Naive thymus-derived CD8-positive, alpha-beta T cell (primary cell): ENCODE data around the gene ARL4D. TPM values are rescaled to one million over a fixed set of nuclear protein-coding genes. Genes with fewer than 3 reads are reported as not detected.

Experiments
- ATAC-seq, 2 donors: fragments of 150-1000 bp; cut with Tn5 transposase in 1 of 2; sonication (Bioruptor Pico), chemical (Tn5 transposase) in 1 of 2; 1 replicate in 1 of 2; 2 replicates in 1 of 2; pipeline ENCODE4 v1.10.0; 2021; ENCODE audit warnings: mild to moderate bottlenecking in 2 of 2, moderate library complexity in 2 of 2
- POLR2A ChIA-PET: fragments of 350-600 bp; sonication (Branson Sonifier 250); formaldehyde crosslinking; loops from one replicate; lab custom pipeline; 2021; ENCODE audit warnings: antibody characterized with exemption; lab: Charles Lee
- DNase-seq, 10 donors: peaks; one replicate each; pipeline versions ENCODE4 v3.0.0 to v3.0.0-alpha.2; 2020 to 2022
- H3K27ac Mint-ChIP-seq, 10 donors: one replicate each; pipeline ENCODE4 v1.8.0; 2020 to 2022; ENCODE audit warnings: mild to moderate bottlenecking in 10 of 10, mixed read lengths in 10 of 10, moderate library complexity in 4 of 10, inconsistent platforms in 1 of 10
- H3K27me3 Mint-ChIP-seq, 5 donors: one replicate each; pipeline ENCODE4 v1.8.0; 2021 to 2022; ENCODE audit warnings: mixed read lengths in 5 of 5
- H3K36me3 Mint-ChIP-seq, 3 donors: one replicate each; pipeline ENCODE4 v1.8.0; 2020 to 2022; ENCODE audit warnings: mixed read lengths in 3 of 3, mild to moderate bottlenecking in 2 of 3, inconsistent platforms in 1 of 3
- H3K4me1 Mint-ChIP-seq, 4 donors: one replicate each; pipeline ENCODE4 v1.8.0; 2021 to 2022; ENCODE audit warnings: mixed read lengths in 4 of 4
- H3K4me3 Mint-ChIP-seq, 10 donors: one replicate each; pipeline ENCODE4 v1.8.0; 2020 to 2022; ENCODE audit warnings: mild to moderate bottlenecking in 10 of 10, mixed read lengths in 10 of 10, moderate library complexity in 6 of 10, inconsistent platforms in 1 of 10
- H3K9me3 Mint-ChIP-seq, 9 donors: one replicate each; pipeline ENCODE4 v1.8.0; 2020 to 2022; ENCODE audit warnings: mixed read lengths in 9 of 9, mild to moderate bottlenecking in 3 of 9, inconsistent platforms in 1 of 9, moderate library complexity in 1 of 9
- polyA plus RNA-seq, 3 donors: library from polyadenylated mRNA; unstranded; fragments of 300-500 nt; fragmentation: Illumina TruSeq; gene quantifications; one replicate each; pipeline ENCODE4 v1.2.3, GENCODE V29; 2021
- total RNA-seq, 8 experiments: library from RNA in 2 of 8; stranded (reverse) in 2 of 8; gene quantifications; one replicate each; pipeline ENCODE4 v1.2.3 and lab custom pipeline; 2021 to 2026

The ARL4D gene
- total and polyA plus RNA-seq, 5 experiments from 2014 or later = 1.1 to 3.2 (median 2.2) TPM

GRCh38 chr17:43399839-43400328 lies 1.1 kb downstream of the ARL4D start:
- Mint-ChIP-seq H3K27me3 (no peaks in the 10 kb centered on the region), H3K36me3 (no peaks in the 10 kb centered on the region), H3K4me3 (peak overlapping the region; percentile 90 to 98 (median 94)), H3K27ac (peak overlapping the region in 7 of 10 donors; percentile 9 to 97 (median 81)), H3K4me1 (peaks cover 18 to 45% (median 27%) of the 10 kb centered on the region in 4 donors), H3K9me3 (no peaks in the 10 kb centered on the region)
- DNase-seq (no peak), ATAC-seq (no peak)
- POLR2A ChIA-PET = interaction anchor here (0.5 to 4.1 kb wide), 10 partner anchors 8 to 415 kb away, joined by 3 to 43 read pairs (median 4); partner anchors contain the start of gene DHX8

- no peak for ATAC-seq
- Mint-ChIP-seq H3K4me1 (peaks cover 18 to 38% (median 27%) of the 10 kb centered on the region in 4 donors), H3K36me3 (no peaks in the 10 kb centered on the region), H3K27me3 (no peaks in the 10 kb centered on the region), H3K4me3 (peak overlapping the region; percentile 20 to 71 (median 58)), H3K27ac (peak overlapping the region in 9 of 10 donors; percentile 25 to 73 (median 46)), H3K9me3 (no peaks in the 10 kb centered on the region)
- DNase-seq = no peak
- POLR2A ChIA-PET = interaction anchor here (1.0 to 3.8 kb wide), 2 partner anchors 33 to 83 kb away, joined by 3 to 38 read pairs; partner anchors contain the start of gene DHX8
Measured at GRCh38 chr17:43400943-43401717, 2.3 kb downstream of the ARL4D start.

- no peaks in the 10 kb centered on the region for H3K27me3 Mint-ChIP-seq
- no peak for ATAC-seq
- H3K27ac Mint-ChIP-seq = peak overlapping the region in 1 of 10 donors; percentile 66
- peaks cover 18 to 33% (median 27%) of the 10 kb centered on the region in 4 donors for H3K4me1 Mint-ChIP-seq
- no peak for DNase-seq
- peak overlapping the region in 1 of 10 donors; percentile 10 for H3K4me3 Mint-ChIP-seq
- no peaks in the 10 kb centered on the region for H3K36me3 Mint-ChIP-seq
- POLR2A ChIA-PET = interaction anchor here (0.5 kb wide), 1 partner anchor 81 kb away, joined by 3 read pairs; no protein-coding TSS in a partner anchor
- no peaks in the 10 kb centered on the region for H3K9me3 Mint-ChIP-seq
Measured at GRCh38 chr17:43402078-43402477, 3.3 kb downstream of the ARL4D start.

GRCh38 chr17:43402567-43402966 lies 3.8 kb downstream of the ARL4D start:
- POLR2A ChIA-PET = no interaction called here
- Mint-ChIP-seq H3K27ac (peak overlapping the region in 1 of 10 donors; percentile 66), H3K27me3 (peaks cover 0 to 2% (median 0%) of the 10 kb centered on the region in 5 donors), H3K4me3 (no peak overlapping the region), H3K9me3 (no peaks in the 10 kb centered on the region), H3K36me3 (no peaks in the 10 kb centered on the region), H3K4me1 (peaks cover 16 to 29% (median 27%) of the 10 kb centered on the region in 4 donors)
- ATAC-seq = no peak
- DNase-seq = no peak

- peak overlapping the region in 1 of 10 donors; percentile 10 for H3K27ac Mint-ChIP-seq
- DNase-seq (no peak), ATAC-seq (no peak)
- no peaks in the 10 kb centered on the region for H3K9me3 Mint-ChIP-seq
- peaks cover 0 to 4% (median 2%) of the 10 kb centered on the region in 5 donors for H3K27me3 Mint-ChIP-seq
- POLR2A ChIA-PET = interaction anchor here (0.7 to 1.0 kb wide), 3 partner anchors 10 to 80 kb away, joined by 3 to 4 read pairs (median 4); partner anchors contain the start of gene DHX8
- peaks cover 11 to 23% (median 19%) of the 10 kb centered on the region in 4 donors for H3K4me1 Mint-ChIP-seq
- no peak overlapping the region for H3K4me3 Mint-ChIP-seq
- H3K36me3 Mint-ChIP-seq = no peaks in the 10 kb centered on the region
Measured at GRCh38 chr17:43403846-43404245, 5.1 kb downstream of the ARL4D start.

GRCh38 chr17:43405861-43406260 lies 7.1 kb downstream of the ARL4D start:
- POLR2A ChIA-PET = interaction anchor here (0.8 to 1.3 kb wide), 2 partner anchors 8 to 11 kb away, joined by 3 read pairs; no protein-coding TSS in a partner anchor
- no peaks in the 10 kb centered on the region for H3K36me3 Mint-ChIP-seq

GRCh38 chr17:43406676-43407645 lies 8.2 kb downstream of the ARL4D start:
- H3K27me3 Mint-ChIP-seq = peaks cover 0 to 7% (median 4%) of the 10 kb centered on the region in 5 donors
- H3K36me3 Mint-ChIP-seq = no peaks in the 10 kb centered on the region
- H3K4me3 Mint-ChIP-seq = no peak overlapping the region
- POLR2A ChIA-PET = interaction anchor here (0.8 kb wide), 2 partner anchors 9 to 18 kb away, joined by 3 read pairs; no protein-coding TSS in a partner anchor
- H3K9me3 Mint-ChIP-seq = no peaks in the 10 kb centered on the region
- H3K4me1 Mint-ChIP-seq = peaks cover 0 to 3% (median 0%) of the 10 kb centered on the region in 4 donors
- H3K27ac Mint-ChIP-seq = no peak overlapping the region
- DNase-seq = no peak
- ATAC-seq = no peak

More at GRCh38 chr17:43405861-43406260, 7.1 kb downstream of the ARL4D start:
- DNase-seq (no peak), ATAC-seq (no peak)
- Mint-ChIP-seq H3K4me1 (peaks cover 3 to 7% (median 6%) of the 10 kb centered on the region in 4 donors), H3K4me3 (no peak overlapping the region), H3K27ac (no peak overlapping the region), H3K27me3 (peaks cover 0 to 6% (median 3%) of the 10 kb centered on the region in 5 donors), H3K9me3 (no peaks in the 10 kb centered on the region)

- POLR2A ChIA-PET = interaction anchor here (0.6 kb wide), 1 partner anchor 10 kb away, joined by 3 read pairs; no protein-coding TSS in a partner anchor
- ATAC-seq (no peak), DNase-seq (no peak)
- peak overlapping the region in 1 of 10 donors; percentile 71 for H3K27ac Mint-ChIP-seq
- no peaks in the 10 kb centered on the region for H3K9me3 Mint-ChIP-seq
- no peaks in the 10 kb centered on the region for H3K4me1 Mint-ChIP-seq
- no peak overlapping the region for H3K4me3 Mint-ChIP-seq
- peaks cover 0 to 11% (median 4%) of the 10 kb centered on the region in 5 donors for H3K27me3 Mint-ChIP-seq
- H3K36me3 Mint-ChIP-seq = no peaks in the 10 kb centered on the region
Measured at GRCh38 chr17:43409131-43409530, 10.3 kb downstream of the ARL4D start.

GRCh38 chr17:43410557-43411368 lies 12.0 kb downstream of the ARL4D start:
- no peak for ATAC-seq
- Mint-ChIP-seq H3K27ac (peak overlapping the region in 1 of 10 donors; percentile 67), H3K4me1 (no peaks in the 10 kb centered on the region)

GRCh38 chr17:43411369-43411677 lies 12.5 kb downstream of the ARL4D start:
- H3K4me1 Mint-ChIP-seq = no peaks in the 10 kb centered on the region
- no peaks in the 10 kb centered on the region for H3K9me3 Mint-ChIP-seq
- H3K4me3 Mint-ChIP-seq = no peak overlapping the region
- H3K27me3 Mint-ChIP-seq = peaks cover 6 to 16% (median 13%) of the 10 kb centered on the region in 5 donors
- POLR2A ChIA-PET = interaction anchor here (0.8 kb wide), 1 partner anchor 340 kb away, joined by 3 read pairs; no protein-coding TSS in a partner anchor
- ATAC-seq = no peak
- H3K27ac Mint-ChIP-seq = peak overlapping the region in 1 of 10 donors; percentile 67
- H3K36me3 Mint-ChIP-seq = no peaks in the 10 kb centered on the region
- no peak for DNase-seq

More at GRCh38 chr17:43410557-43411368, 12.0 kb downstream of the ARL4D start:
- Mint-ChIP-seq H3K27me3 (peaks cover 6 to 13% (median 12%) of the 10 kb centered on the region in 5 donors), H3K36me3 (no peaks in the 10 kb centered on the region), H3K9me3 (no peaks in the 10 kb centered on the region), H3K4me3 (no peak overlapping the region)
- POLR2A ChIA-PET = interaction anchor here (0.7 to 0.8 kb wide), 2 partner anchors 340 to 423 kb away, joined by 3 to 6 read pairs; no protein-coding TSS in a partner anchor
- no peak for DNase-seq

- H3K4me3 Mint-ChIP-seq = no peak overlapping the region
- no peaks in the 10 kb centered on the region for H3K4me1 Mint-ChIP-seq
- POLR2A ChIA-PET = no interaction called here
- DNase-seq = no peak
- no peak for ATAC-seq
- H3K27ac Mint-ChIP-seq = no peak overlapping the region
- no peaks in the 10 kb centered on the region for H3K36me3 Mint-ChIP-seq
- peaks cover 6 to 21% (median 17%) of the 10 kb centered on the region in 5 donors for H3K27me3 Mint-ChIP-seq
- no peaks in the 10 kb centered on the region for H3K9me3 Mint-ChIP-seq
Measured at GRCh38 chr17:43411749-43412148, 13.0 kb downstream of the ARL4D start.
